T-helper 17 cell (primary cell): ENCODE data around the gene FHL2. TPM values are rescaled to one million over a fixed set of nuclear protein-coding genes. Genes with fewer than 3 reads are reported as not detected.

ENCODE experiments used
- ATAC-seq: fragments of 150-1000 bp; cut with Tn5 transposase; 2 replicates; pipeline ENCODE4 v1.10.0; 2021; ENCODE audit warnings: mild to moderate bottlenecking, moderate library complexity
- DNase-seq, 3 donors: peaks; one replicate each; pipeline versions ENCODE4 v3.0.0 to v3.0.0-alpha.2; 2020 to 2021
- H3K9me3 ChIP-seq: one replicate; pipeline ENCODE4 v1.7.0; 2013; ENCODE audit warnings: low read length, mild to moderate bottlenecking; ENCODE audit not compliant: control insufficient read depth, poor library complexity, severe bottlenecking
- H3K27ac Mint-ChIP-seq: one replicate; pipeline ENCODE4 v1.8.0; 2022; ENCODE audit warnings: mild to moderate bottlenecking, moderate library complexity, mixed read lengths
- H3K27me3 Mint-ChIP-seq: one replicate; pipeline ENCODE4 v1.8.0; 2022; ENCODE audit warnings: mixed read lengths
- H3K36me3 Mint-ChIP-seq: one replicate; pipeline ENCODE4 v1.8.0; 2022; ENCODE audit warnings: low read depth, mixed read lengths
- H3K4me1 Mint-ChIP-seq: one replicate; pipeline ENCODE4 v1.8.0; 2022; ENCODE audit warnings: mild to moderate bottlenecking, mixed read lengths
- H3K4me3 Mint-ChIP-seq: one replicate; pipeline ENCODE4 v1.8.0; 2022; ENCODE audit warnings: mild to moderate bottlenecking, moderate library complexity, mixed read lengths
- total RNA-seq, 4 donors: library from RNA in 2 of 4; stranded (reverse) in 2 of 4; gene quantifications; one replicate each; pipeline ENCODE4 v1.2.3 and lab custom pipeline; 2022 to 2026

FHL2 gene
- total RNA-seq, 2 donors from 2014 or later: 0.65 to 8.9 TPM

DNA sequence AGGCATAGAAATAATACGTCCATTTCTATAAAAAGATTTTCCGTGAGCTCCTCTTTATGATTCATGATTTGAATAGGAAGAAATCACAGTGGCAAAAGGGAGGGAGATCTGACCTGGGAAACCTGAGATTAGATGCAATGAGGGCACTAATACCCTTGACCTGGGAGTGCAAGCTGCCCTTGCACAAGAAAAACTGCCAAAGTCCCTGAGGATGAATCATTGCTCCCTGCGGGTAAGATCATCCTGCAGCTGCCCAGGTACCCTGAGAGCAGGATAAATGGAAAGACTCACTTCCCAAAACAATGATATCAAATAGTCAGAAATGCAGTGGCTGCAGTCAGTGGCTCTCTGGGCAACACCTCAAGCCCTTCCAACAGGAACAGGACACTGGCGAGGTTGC, 11.6 kb downstream of the FHL2 start:
- no peaks in the 10 kb centered on the region for H3K9me3 ChIP-seq
- DNase-seq (no peak), ATAC-seq (no peak)
- Mint-ChIP-seq H3K4me3 (no peak overlapping the region), H3K27me3 (peaks cover 8% of the 10 kb centered on the region), H3K27ac (no peak overlapping the region), H3K36me3 (peaks cover 2% of the 10 kb centered on the region), H3K4me1 (no peaks in the 10 kb centered on the region)

DNA sequence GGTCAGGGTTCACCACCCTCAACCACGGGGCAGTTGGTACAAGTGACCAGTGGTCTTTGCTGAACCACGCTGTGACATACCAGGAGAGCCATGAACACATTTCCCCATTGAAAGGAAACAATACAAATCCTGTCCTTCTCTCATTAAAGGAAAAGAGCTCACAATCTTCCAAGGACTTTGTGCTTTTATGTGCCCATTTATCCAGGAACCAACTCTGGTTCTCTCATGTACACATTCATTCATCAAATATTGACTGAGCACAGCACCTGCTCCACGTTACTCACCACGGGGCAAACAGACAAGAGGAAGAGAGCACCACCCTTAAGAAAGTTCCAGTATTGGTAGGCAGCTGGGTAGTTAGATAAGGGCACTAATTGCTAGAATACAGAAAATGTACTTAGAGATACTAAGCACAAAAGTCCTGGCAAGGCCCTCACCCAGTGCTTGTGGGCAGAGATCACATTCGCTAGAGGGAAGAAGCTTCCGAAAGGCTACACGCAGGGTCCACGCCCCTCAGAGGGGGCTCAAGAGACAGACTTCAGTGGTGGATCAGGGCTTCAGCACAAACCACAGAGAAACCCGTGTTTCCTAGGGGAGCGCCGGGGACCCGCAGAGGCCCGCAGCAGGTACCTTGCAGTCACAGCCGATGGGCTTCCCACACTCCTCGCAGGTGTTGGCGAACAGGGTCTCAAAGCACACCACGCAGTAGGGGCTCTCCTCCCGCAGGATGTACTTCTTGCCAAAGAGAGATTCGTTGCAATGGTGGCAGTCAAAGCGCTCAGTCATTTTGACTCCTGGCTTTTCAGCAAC, 12.9 kb downstream of the FHL2 start:
- Mint-ChIP-seq H3K4me1 (no peaks in the 10 kb centered on the region), H3K4me3 (no peak overlapping the region), H3K27ac (no peak overlapping the region), H3K27me3 (peaks cover 8% of the 10 kb centered on the region), H3K36me3 (peaks cover 2% of the 10 kb centered on the region)
- DNase-seq (no peak), ATAC-seq (no peak)
- no peaks in the 10 kb centered on the region for H3K9me3 ChIP-seq

DNA sequence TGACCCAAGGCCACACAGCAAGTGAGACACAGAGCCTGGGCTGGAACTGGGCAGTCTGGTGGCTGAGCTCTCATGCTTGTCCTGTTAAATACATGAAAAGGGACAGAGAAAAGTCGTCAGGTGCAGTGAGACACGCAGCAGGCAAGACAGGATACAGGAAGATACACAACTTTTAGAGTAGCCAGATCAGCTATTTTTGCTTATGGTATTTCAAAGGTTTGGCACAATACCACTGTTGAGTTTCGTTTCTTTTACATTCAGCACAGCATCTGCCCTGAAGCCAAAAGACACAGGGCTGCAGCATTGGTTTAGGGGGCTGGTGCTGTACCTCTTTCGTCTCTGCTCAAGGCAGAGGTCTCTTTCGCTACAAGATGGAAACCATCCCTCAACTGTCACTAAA, 14.0 kb downstream of the FHL2 start:
- H3K27ac Mint-ChIP-seq: no peak overlapping the region
- peaks cover 2% of the 10 kb centered on the region for H3K36me3 Mint-ChIP-seq
- ATAC-seq: no peak
- H3K4me3 Mint-ChIP-seq: no peak overlapping the region
- H3K4me1 Mint-ChIP-seq: peaks cover 3% of the 10 kb centered on the region
- no peak for DNase-seq
- H3K9me3 ChIP-seq: no peaks in the 10 kb centered on the region
- H3K27me3 Mint-ChIP-seq: peaks cover 9% of the 10 kb centered on the region

DNA sequence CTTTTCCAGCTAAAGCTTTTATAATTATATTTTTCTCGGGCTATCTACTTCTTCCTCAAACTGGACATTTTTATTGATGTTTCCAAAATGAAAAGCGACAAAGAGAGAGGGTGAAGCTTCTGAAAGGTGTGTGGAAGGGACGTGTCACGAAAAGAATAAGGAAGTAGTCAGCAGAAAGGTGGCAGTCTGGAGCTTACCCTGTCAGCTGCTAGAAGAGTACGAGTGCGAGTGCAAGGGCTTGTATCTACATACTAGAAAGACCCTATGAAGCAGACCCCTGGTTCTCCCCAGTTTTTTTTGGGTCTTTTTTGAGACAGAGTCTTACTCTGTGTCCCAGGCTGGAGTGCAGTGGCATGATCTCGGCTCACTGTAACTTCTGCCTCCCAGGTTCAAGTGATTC, 14.6 kb downstream of the FHL2 start:
- H3K27ac Mint-ChIP-seq: no peak overlapping the region

DNA sequence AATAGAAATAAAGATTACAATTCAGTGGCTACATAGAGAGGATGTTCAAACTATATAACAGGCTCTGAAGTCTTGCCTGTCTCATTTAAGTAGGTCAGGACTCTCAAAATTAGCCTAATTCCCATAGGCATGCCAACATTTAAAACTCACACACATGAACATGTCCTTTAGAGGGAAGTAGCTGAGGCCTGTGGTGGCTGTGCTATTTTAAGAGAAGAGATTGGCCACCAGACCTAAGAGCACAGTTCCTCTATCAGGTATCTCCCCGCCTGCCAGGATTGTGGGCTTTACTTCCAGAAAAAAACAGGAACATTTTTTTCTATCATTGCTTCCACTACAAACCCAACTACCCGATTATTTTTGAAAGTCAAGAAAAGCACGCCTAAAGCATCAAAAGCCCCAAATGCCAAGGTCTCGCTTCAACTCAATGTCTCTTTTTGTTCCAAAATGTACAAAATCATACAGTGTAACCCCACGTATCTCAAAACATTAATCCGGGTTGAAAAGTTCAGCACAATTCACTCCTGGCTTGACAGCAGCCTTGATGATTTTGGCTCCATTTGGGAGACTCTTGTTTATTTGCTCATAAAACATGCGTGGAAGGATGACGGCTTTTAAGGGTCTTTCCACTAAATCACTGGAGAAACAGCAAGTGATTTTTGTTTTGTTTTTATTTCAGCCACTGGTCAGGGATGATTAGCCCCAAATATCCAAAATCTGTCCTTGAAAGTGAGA, 15.3 kb downstream of the FHL2 start:
- Mint-ChIP-seq H3K4me1 (peaks cover 6% of the 10 kb centered on the region), H3K36me3 (peaks cover 2% of the 10 kb centered on the region), H3K4me3 (no peak overlapping the region), H3K27me3 (peaks cover 14% of the 10 kb centered on the region), H3K27ac (no peak overlapping the region)
- H3K9me3 ChIP-seq: no peaks in the 10 kb centered on the region
- DNase-seq: no peak
- no peak for ATAC-seq

More for the DNA sequence above, 14.6 kb downstream of the FHL2 start:
- no peak for ATAC-seq
- no peak overlapping the region for H3K4me3 Mint-ChIP-seq
- peaks cover 2% of the 10 kb centered on the region for H3K36me3 Mint-ChIP-seq
- peaks cover 6% of the 10 kb centered on the region for H3K4me1 Mint-ChIP-seq
- no peak for DNase-seq
- no peaks in the 10 kb centered on the region for H3K9me3 ChIP-seq
- peaks cover 14% of the 10 kb centered on the region for H3K27me3 Mint-ChIP-seq

DNA sequence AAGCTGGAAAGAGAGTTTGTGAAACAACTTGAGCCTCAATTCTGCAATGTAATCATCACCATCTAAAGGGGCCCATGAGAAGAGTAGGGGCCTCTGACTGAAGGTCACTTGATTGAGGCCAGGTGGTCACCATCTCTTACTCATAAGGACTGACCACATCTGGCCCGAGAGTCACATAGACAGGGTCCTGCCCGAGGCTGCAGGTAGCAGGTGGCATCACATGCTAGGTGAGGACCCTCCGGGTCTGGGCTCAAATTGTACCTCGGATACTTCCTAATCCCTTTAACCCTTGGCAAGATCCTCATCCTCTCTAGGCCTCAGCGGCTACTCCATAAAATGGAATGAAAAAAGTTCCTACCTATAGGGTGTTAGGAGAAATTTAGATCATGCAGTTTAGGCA, 16.7 kb downstream of the FHL2 start:
- Mint-ChIP-seq H3K27ac (no peak overlapping the region), H3K27me3 (peaks cover 14% of the 10 kb centered on the region), H3K4me1 (peaks cover 6% of the 10 kb centered on the region), H3K36me3 (peaks cover 2% of the 10 kb centered on the region), H3K4me3 (no peak overlapping the region)
- DNase-seq (no peak), ATAC-seq (no peak)
- H3K9me3 ChIP-seq: no peaks in the 10 kb centered on the region

DNA sequence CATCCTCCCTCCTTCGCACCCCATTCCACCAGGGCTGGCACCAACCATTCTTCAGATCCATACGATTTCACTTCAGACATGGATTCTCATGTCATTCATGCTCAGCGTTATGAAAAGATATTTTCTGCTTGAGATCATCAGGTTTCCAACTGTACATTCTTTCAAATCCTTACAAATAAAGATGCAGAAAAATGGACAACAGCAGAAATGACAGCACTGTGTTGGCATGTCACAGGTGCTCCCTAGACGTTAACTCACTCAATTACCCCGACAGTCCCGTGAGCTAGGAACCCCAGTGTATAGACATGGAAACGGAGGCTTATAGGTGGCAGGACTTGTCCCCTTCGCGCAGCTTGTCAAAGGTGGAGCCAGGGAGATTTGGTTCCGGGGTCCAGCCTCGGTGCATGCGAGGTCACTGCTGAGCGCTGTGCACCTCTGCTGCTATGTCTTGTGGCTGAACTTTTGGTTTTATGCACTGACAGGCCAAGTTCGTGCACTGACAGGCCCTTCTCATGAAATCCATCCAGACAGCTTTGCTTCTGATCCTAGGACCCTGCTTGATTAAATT, 17.7 kb downstream of the FHL2 start:
- Mint-ChIP-seq H3K4me3 (no peak overlapping the region), H3K36me3 (peaks cover 2% of the 10 kb centered on the region), H3K27me3 (peaks cover 14% of the 10 kb centered on the region), H3K27ac (no peak overlapping the region), H3K4me1 (peaks cover 6% of the 10 kb centered on the region)
- DNase-seq (no peak), ATAC-seq (no peak)
- H3K9me3 ChIP-seq: no peaks in the 10 kb centered on the region

DNA sequence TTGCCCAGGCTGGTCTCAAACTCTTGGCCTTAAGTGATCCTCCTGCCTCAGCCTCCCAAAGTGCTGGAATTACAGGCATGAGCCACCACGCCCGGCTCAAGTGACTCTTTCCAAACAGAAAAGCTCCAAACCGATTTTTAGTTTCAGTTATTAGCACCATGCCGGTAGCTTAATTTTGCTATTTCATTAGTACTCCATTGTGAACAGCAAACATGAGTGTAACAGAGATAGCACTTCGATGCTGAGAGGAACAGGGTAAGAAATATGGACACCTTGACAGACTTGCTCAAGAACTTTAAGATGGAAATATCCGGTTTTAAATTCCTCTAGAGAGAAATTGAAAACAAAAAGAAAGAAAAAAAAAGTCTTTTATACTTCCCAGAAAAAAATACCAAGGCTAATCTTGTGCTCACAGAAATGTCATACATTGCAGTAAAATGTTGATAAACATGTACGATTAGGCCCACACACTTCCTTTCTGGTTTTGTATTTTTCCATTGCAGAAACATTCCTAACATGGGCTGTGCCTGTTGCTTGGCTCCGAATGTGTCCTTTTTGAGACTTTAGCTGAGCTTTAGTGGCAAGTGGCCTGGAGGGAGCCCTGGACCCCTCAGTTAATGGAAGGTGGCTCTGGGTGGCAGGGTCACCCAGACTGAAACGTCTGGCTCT, 18.3 kb downstream of the FHL2 start:
- peaks cover 6% of the 10 kb centered on the region for H3K4me1 Mint-ChIP-seq
- peaks cover 2% of the 10 kb centered on the region for H3K36me3 Mint-ChIP-seq
- H3K4me3 Mint-ChIP-seq: no peak overlapping the region
- ATAC-seq: no peak
- no peaks in the 10 kb centered on the region for H3K9me3 ChIP-seq
- DNase-seq: no peak
- peaks cover 14% of the 10 kb centered on the region for H3K27me3 Mint-ChIP-seq
- peak overlapping the region; percentile 49 for H3K27ac Mint-ChIP-seq

DNA sequence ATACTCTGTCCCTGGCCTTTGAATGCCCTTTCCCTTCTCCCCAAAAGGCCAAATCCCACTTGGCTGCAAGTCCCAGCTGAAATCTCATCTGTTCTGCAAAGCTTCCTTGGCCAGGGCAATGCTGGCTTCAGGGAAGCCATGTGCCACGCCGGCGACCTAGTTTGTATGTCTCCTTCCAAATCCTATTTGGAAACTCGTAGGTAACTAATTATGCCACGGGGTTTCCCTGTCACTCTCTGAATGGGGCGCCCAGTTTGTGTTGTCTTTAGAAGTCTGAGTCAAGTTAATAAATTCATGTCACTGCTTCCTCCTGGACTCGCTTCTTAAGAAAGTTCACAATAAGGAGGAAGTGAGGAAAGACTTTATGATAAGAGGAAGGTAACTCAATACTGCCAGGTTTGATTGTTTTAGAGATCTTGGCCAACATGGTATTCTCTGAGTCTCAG, 19.1 kb downstream of the FHL2 start:
- ATAC-seq: no peak
- H3K27ac Mint-ChIP-seq: peak overlapping the region; percentile 49
- peaks cover 9% of the 10 kb centered on the region for H3K27me3 Mint-ChIP-seq
- no peak for DNase-seq
- no peaks in the 10 kb centered on the region for H3K9me3 ChIP-seq
- H3K36me3 Mint-ChIP-seq: no peaks in the 10 kb centered on the region
- no peak overlapping the region for H3K4me3 Mint-ChIP-seq
- H3K4me1 Mint-ChIP-seq: peaks cover 6% of the 10 kb centered on the region

DNA sequence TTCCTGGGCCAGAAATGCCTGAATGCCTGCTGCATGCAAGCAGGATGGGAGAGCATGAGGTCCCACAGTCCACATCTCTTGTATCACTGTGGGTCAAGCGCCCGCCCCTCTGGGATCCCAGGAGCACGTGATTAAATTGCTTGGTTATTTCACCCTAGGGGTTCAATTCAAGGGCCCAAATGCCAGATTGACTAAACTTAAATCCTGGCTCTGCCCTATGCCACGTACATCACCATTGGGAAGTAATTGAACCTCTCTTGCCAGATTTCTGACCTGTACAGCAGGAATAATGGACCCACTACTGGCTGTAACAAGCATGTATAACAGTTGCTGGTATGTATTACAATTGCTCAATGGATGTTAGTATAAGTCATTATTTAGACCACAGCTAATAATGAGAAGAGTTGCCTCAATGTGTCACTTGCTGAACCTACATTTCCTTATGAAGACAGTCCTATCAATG, 19.9 kb downstream of the FHL2 start:
- DNase-seq: no peak
- H3K4me3 Mint-ChIP-seq: no peak overlapping the region
- peaks cover 10% of the 10 kb centered on the region for H3K4me1 Mint-ChIP-seq
- H3K27ac Mint-ChIP-seq: no peak overlapping the region
- no peaks in the 10 kb centered on the region for H3K9me3 ChIP-seq
- H3K27me3 Mint-ChIP-seq: peaks cover 6% of the 10 kb centered on the region
- ATAC-seq: no peak
- no peaks in the 10 kb centered on the region for H3K36me3 Mint-ChIP-seq

DNA sequence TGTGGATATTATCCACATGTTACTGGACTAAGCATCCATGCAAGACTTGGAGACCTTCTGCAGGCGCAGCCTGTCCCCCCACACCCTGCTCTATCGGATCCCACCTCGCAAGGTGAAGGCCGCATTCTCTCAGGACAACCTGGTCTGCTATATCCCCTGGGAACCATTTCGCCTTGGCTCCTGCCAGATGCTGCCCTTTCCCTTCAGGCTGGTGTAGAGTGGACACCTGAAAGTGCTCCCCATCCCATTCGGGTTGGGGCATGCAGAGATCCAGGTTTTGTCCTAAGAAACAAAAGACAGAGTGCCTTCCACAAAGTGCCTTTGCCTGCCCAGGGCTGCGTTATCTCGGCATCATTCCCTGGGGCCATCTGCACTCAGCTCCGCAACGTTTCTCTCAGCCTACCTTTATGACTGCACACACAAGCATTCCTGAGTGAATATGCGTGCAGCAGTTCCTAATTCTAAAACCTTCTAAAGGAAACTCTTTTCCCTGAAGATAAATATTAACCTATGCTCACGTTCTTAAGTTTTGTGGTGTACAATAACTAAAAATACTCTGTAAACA, 20.5 kb downstream of the FHL2 start:
- ATAC-seq: no peak
- Mint-ChIP-seq H3K27me3 (peaks cover 6% of the 10 kb centered on the region), H3K4me1 (peaks cover 13% of the 10 kb centered on the region), H3K36me3 (no peaks in the 10 kb centered on the region), H3K4me3 (no peak overlapping the region), H3K27ac (no peak overlapping the region)
- no peak for DNase-seq
- no peaks in the 10 kb centered on the region for H3K9me3 ChIP-seq

DNA sequence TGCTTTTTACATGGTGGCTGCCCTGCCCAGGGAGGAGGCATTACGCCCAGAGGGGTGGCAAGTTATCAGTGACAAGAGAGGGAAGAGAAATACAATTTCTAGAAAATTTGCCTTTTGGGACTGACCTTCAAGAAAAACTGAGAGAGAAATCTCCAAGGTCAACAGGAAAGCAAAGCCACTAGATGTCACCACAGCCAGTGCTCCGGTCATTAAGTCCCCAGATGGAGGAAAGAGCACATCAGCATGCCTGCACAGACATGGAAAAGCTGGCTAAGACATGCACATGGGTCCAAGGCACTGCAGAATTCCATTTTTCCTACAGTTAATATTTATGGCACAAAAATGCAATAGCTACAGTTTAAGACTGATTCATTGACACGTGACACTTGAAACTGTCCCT, 21.0 kb downstream of the FHL2 start:
- no peaks in the 10 kb centered on the region for H3K9me3 ChIP-seq
- no peak overlapping the region for H3K4me3 Mint-ChIP-seq
- ATAC-seq (no peak), DNase-seq (no peak)
- H3K27me3 Mint-ChIP-seq: peaks cover 11% of the 10 kb centered on the region
- H3K36me3 Mint-ChIP-seq: peaks cover under 1% of the 10 kb centered on the region
- H3K27ac Mint-ChIP-seq: no peak overlapping the region
- peaks cover 18% of the 10 kb centered on the region for H3K4me1 Mint-ChIP-seq

DNA sequence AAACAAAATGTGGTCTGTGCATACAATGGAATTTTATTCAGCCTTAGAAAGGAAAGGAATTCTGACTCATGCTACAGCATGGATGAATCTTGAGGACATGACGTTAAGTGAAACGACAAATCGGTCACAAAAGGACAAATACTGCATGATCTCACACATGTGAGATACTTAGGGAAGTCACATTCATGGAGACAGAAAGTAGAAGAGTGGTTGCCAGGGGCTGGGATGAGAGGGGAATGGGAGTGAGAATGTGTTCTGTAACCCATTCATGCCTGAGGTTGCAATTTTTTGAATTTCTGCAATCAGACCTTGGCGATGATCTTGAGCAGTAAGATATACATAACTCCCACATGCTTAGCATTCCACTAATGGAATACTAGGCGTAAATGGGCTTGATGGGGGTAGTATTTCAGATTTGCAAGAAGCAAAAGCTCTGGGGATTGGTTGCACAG, 22.0 kb downstream of the FHL2 start:
- Mint-ChIP-seq H3K27me3 (peaks cover 12% of the 10 kb centered on the region), H3K4me1 (peaks cover 20% of the 10 kb centered on the region), H3K27ac (no peak overlapping the region), H3K4me3 (no peak overlapping the region), H3K36me3 (peaks cover 2% of the 10 kb centered on the region)
- H3K9me3 ChIP-seq: no peaks in the 10 kb centered on the region
- no peak for ATAC-seq
- DNase-seq: no peak
